NCI-H2196 treated with DMSO at 0.1 percent for 48 hours (cell line): ENCODE data around the gene LRRC18.

Experiments
- DNase-seq: peaks from one replicate; lab custom pipeline; 2025; ENCODE audit not compliant: unreplicated experiment; lab: John Stamatoyannopoulos, UW

Gene LRRC18

GRCh38 chr10:48923748-48924147, 15.9 kb downstream of the LRRC18 start:
- DNase-seq: no peak

GRCh38 chr10:48913674-48914073, 26.0 kb downstream of the LRRC18 start:
- DNase-seq: no peak

- DNase-seq: no peak
Measured at GRCh38 chr10:48910548-48910947, 29.1 kb downstream of the LRRC18 start.

- no peak for DNase-seq
Measured at GRCh38 chr10:48907730-48908129, 31.9 kb downstream of the LRRC18 start.

DNA sequence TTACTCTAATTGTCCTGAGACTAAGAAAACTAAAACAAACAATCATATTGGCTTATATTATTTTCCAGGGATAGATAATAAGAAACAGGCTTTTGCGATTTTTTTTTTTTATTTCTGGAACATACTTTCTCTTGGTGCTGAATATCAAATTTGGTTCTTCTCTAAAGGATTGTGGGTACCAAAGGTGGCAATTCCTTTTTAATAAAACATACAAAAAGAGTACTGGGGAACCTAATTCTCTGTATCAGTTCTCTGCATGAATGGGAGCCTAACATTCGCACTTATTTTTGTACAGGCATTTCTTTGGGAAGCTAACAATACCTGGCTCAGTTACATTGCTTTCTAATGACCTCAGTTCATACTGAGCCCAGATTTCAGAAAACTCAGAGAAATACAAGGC, 32.8 kb downstream of the LRRC18 start:
- no peak for DNase-seq

DNA sequence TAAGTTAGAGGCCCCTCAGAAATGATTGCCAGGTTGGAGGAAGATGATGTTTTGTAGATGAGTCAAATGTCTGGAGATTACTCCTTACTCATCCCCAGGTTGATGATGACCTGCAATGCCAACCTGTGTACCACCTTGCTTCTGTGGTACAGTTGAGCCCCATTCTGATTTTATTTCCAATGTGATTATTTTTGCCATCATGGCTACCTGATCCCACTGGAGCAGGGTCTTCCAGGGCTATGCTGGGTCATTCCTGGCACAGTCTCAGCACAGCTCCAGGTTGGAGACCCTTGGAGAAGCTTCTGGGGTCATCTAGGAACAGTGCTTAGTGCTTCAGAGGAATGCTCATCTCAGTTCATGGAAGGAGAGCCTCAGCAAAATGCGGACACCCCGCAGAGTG, 34.3 kb downstream of the LRRC18 start:
- DNase-seq: no peak

DNA sequence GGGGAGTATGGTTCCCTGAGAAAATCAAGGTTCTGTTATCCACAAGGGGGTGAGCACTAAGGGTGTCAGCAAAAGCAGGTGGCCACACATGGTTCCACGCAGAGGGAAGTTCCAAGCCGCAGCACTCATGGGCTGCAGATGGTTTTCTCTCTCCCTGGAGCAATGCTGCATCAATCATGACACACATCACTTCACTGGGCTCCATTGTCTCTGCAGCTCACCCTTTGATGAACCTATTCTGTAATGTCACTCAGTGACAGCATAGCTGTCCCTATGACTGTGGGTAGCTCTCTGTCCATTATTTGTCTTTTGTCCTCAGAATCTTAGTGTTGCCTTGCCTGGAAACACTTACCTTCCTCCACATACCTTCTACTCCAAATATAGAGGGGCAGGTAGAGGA, 34.8 kb downstream of the LRRC18 start:
- DNase-seq: no peak

GRCh38 chr10:48903151-48903550, 36.5 kb downstream of the LRRC18 start:
- no peak for DNase-seq

- no peak for DNase-seq
Measured at GRCh38 chr10:48902096-48902495, 37.5 kb downstream of the LRRC18 start.

GRCh38 chr10:48901319-48901718, 38.3 kb downstream of the LRRC18 start:
- no peak for DNase-seq

DNA sequence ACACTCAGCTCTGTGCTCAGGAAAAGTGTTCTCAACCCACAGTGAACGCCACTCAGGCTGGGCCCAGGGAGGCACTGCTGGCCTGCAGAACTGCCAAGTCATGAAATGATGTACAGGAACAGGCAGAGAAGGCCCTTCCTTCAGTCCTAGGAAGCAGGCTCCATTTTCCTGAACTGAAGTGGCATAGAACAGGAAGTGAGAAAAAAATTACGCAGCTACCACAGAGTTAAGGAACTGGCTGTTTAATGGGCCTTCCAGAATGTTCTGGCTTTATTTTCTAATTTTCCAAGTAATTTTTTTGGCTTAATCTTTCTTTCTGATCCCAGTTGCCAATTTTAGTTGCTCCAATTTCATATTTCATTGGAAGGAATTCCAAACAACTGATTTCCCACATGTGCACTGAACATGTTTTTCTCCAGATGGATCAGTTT, 39.3 kb downstream of the LRRC18 start:
- DNase-seq: no peak

DNA sequence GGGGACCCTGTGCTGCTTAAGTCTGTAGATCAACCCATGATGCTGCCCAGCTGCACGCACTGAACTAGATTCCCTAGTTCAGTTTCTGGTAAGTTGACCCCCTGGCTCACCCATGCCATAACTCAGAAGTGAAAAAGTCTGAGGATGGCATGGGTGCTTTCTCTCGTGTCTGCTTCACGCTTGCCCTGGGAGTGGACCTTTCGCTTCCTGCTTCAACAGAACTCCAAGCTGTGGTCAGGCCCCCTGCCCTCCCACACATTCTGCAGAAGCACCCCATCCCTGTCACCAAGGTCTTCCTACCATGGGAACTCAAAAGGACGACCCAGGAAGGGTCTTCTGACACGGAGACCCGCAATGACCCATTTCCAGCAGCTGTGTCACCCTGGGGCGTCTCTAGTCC, 39.9 kb downstream of the LRRC18 start:
- DNase-seq: no peak

- no peak for DNase-seq
Measured at GRCh38 chr10:48898426-48898825, 41.2 kb downstream of the LRRC18 start.

GRCh38 chr10:48897441-48897790, 42.2 kb downstream of the LRRC18 start:
- no peak for DNase-seq

GRCh38 chr10:48896756-48897440, 42.7 kb downstream of the LRRC18 start:
- no peak for DNase-seq

- DNase-seq: no peak
Measured at GRCh38 chr10:48895803-48896195, 43.8 kb downstream of the LRRC18 start.

DNA sequence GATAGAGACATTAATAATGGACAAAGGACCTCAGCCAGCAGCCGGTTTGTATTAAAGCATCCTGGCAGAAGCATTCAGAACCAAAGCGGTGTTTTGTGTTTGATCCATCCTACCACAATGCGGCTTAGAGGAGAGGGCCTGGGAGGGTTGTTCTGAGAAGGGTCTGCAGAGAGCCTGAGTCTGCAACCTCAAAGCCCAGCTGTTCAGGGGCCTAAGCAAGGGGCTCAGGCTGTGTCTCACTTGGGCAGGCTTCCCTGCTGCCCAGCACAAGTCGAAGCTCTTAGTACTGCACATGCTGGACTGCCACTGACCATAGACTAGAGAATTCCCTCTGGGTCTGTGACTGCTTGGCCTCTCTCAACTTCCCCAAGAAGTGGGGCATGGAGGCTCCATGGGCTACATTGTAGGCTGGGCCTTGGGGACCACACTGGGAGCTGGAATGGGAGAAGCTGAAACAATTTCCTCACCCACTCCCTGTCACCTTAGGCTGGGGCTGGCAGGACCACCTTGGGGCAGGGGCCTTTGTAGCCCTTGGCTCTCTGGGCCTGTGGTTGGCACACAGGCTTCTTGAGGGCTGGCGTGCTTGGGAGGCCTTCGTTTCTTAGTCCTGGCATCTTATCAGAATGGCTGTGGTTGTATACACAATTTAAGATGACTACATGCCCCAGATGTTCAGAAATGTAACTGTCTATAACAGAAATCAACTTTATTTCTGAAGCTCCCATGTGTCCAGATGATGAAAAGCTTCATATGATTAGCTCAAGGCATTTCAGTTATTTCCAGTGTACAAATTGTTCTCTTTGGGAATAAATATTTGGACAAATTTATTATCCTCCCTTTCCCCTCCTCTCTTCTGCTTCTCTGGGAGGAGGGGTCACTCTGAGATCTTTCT, 44.5 kb downstream of the LRRC18 start:
- DNase-seq: no peak

DNA sequence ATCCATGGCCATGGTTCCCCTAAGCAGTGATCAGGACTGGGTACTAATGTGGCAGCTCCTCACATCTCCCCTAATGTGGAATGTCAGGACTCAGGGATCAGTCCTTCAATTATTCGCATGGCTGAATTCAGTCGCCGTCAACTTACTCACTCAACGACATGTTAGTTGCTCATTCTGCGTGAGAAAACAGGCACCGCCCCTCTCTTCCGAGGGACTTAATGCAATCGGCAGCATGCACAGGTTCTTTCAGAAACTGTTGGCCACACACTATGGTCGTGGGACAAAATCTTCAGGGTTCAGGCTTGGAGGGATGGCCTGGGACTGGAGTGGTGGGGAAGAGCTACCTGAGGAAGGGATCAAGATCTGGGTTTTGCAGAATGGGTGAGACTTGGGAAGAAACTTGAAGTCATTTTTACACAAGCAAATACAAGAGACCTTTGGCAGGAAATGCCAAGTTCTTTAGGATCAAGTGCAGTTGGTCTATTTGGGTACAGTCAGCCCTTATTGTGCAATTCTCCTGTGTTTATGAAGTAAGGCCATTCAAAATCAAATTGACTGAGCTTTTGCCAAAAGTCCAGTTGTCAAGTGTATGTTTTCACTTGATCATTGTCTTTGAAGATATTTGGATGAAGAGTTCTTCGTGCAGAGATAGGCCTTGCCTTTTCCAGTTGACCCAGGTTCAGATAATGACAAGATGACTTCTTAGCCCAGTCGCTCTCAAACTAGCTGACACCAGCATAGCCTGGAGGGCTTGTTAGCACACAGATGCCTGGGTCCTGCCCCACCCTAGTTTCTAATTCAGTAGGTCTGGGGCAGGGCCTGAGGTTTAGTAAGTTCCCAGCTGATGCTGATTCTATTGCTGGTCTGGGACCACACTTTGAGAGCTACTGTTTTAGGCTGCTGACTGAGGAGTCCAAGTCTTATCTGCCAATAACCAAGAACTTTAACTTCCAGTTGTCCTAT, 48.5 kb downstream of the LRRC18 start:
- no peak for DNase-seq

DNA sequence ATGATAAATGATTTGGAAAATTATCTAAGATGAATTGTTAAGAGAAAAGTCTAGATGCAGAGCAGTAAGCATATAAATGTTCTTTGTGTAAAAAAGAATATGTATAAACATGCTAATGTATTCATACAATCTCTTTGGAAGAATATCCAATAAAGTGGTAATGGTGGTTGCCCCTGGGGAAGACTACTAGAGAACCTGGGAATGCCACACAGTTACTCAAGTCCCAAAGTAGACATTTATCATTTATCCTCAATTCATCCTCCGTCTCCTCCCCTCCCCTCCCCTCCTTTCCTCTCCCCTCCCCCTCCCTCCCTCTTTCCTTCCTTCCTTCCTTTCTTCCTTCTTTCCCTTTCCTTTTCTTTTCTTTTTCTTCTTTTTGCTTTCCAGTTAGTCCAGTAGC, 51.7 kb downstream of the LRRC18 start:
- no peak for DNase-seq

DNA sequence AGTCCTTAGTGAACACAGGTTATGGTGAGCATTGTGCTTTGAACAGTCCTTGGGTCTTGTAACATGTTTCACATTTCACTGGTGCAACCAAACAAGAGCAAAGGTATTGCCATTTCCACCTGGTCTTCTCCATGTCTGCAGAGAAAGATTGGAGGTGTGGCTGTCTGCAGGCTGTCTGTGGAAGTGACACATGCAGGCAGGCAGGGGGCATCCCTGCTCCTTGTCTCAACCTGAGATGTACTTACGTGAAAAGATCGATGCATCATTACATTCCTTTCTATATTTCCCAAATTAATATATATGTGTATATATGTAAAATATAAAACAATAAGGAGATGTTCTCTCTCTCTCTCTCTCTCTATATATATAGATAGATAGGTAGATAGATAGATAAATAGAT, 54.3 kb downstream of the LRRC18 start:
- no peak for DNase-seq
